DOHH2 (cell line): ENCODE measurements around the gene SPSB4.

Experiments used
- CTCF ChIP-seq: fragments of 200-600 bp; sonication (generic); IDR thresholded peaks from one replicate; pipeline ENCODE4 v1.5.1; 2014; ENCODE audit warnings: antibody characterized with exemption, mild to moderate bottlenecking, low read depth, low read length; ENCODE audit not compliant: poor library complexity, severe bottlenecking
- EZH2phosphoT487 ChIP-seq: fragments of 200-600 bp; sonication (generic); IDR thresholded peaks from 2 replicates; pipeline ENCODE4 v1.6.1; 2017; ENCODE audit warnings: borderline replicate concordance, mild to moderate bottlenecking, antibody characterized with exemption, low read length, moderate library complexity, mixed read lengths

GRCh38 chr3:141020143-141020830, 30.9 kb upstream of the SPSB4 start:
- no peak for TF ChIP-seq CTCF
- TF ChIP-seq EZH2phosphoT487, result no peak
